Upper lobe of left lung (tissue), 4 donors: ENCODE results near the gene ARFGEF3.

Experiments used
- EP300 ChIP-seq, 4 donors: sonication (generic); formaldehyde crosslinking; IDR thresholded peaks; one replicate each; pipeline ENCODE4 v1.5.1; 2017; ENCODE audit warnings: antibody characterized with exemption in 4 of 4, control low read depth in 2 of 4
- POLR2AphosphoS5 ChIP-seq, 2 donors: sonication (generic); formaldehyde crosslinking; IDR thresholded peaks; one replicate each; pipeline ENCODE4 v1.5.1; 2017; ENCODE audit warnings: antibody characterized with exemption in 2 of 2
- TF ChIP-seq, protein P1 (sequence below), 6 experiments: fragments of 450-650 bp in 4 of 6; fragments of 200-600 bp in 2 of 6; sonication (generic) in 2 of 6; IDR thresholded peaks; one replicate each; pipeline ENCODE4 v1.5.1; 2016 to 2019; ENCODE audit warnings: antibody characterized with exemption in 6 of 6

DNA sequence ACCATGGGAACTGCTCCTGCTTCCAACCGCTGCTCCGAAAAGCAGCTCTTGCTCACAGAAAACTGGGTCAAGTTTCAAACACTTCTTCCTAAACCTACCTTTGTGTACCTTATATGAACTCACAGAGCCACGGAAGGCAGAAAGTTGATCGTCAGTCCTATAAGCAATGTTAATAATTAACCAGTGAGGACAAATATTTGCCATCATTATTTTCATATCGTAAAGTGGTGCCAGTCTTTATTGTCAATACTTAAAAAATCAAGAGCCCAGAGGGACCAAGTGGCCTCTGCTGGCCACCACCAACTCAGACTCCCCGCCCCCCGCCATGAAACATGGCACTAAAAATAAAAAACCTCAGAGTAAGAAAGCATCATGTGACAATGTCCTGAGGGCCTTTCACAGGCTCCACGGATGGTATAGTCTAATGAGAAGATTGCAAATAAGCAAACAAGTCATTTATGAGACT is 65.6 kb downstream of the ARFGEF3 start:
- no peak for TF ChIP-seq EP300 (IDR thresholded peaks at IDR 0.05)
- TF ChIP-seq, protein P1, sequence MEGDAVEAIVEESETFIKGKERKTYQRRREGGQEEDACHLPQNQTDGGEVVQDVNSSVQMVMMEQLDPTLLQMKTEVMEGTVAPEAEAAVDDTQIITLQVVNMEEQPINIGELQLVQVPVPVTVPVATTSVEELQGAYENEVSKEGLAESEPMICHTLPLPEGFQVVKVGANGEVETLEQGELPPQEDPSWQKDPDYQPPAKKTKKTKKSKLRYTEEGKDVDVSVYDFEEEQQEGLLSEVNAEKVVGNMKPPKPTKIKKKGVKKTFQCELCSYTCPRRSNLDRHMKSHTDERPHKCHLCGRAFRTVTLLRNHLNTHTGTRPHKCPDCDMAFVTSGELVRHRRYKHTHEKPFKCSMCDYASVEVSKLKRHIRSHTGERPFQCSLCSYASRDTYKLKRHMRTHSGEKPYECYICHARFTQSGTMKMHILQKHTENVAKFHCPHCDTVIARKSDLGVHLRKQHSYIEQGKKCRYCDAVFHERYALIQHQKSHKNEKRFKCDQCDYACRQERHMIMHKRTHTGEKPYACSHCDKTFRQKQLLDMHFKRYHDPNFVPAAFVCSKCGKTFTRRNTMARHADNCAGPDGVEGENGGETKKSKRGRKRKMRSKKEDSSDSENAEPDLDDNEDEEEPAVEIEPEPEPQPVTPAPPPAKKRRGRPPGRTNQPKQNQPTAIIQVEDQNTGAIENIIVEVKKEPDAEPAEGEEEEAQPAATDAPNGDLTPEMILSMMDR (IDR thresholded peaks at IDR 0.05): no peak
- TF ChIP-seq POLR2AphosphoS5 (IDR thresholded peaks at IDR 0.05): no peak
